IPS-18a (cell line): ENCODE results near the gene PRR23C.

Experiments used
- H3K27ac ChIP-seq: one replicate; pipeline ENCODE4 v1.5.1; 2013; ENCODE audit warnings: low read length
- H3K27me3 ChIP-seq: one replicate; pipeline ENCODE4 v1.6.1; 2013; ENCODE audit warnings: mild to moderate bottlenecking, low read length; ENCODE audit not compliant: control insufficient read depth, insufficient read depth
- H3K36me3 ChIP-seq: one replicate; pipeline ENCODE4 v1.6.1; 2013; ENCODE audit warnings: low read depth, low read length; ENCODE audit not compliant: control insufficient read depth
- H3K4me1 ChIP-seq: one replicate; pipeline ENCODE4 v1.6.1; 2013; ENCODE audit warnings: low read depth, low read length; ENCODE audit not compliant: control insufficient read depth
- H3K4me3 ChIP-seq: one replicate; pipeline ENCODE4 v1.5.1; 2013; ENCODE audit warnings: low read length
- H3K9ac ChIP-seq: one replicate; pipeline ENCODE4 v1.6.1; 2013; ENCODE audit warnings: mild to moderate bottlenecking, low read length, moderate library complexity
- H3K9me3 ChIP-seq: one replicate; pipeline ENCODE4 v1.6.1; 2013; ENCODE audit warnings: low read depth, low read length; ENCODE audit not compliant: control insufficient read depth

PRR23C gene

GRCh38 chr3:139044366-139045210 lies at the start of gene PRR23C:
TSS of gene PRR23C (minus strand) at chr3:139044892. CDS start at chr3:139044620, 272 bp downstream.
- Histone ChIP-seq H3K4me1 (no peaks in the 10 kb centered on the region), H3K9me3 (no peaks in the 10 kb centered on the region), H3K27me3 (no peaks in the 10 kb centered on the region), H3K27ac (no peak within 1 kb of the TSS), H3K9ac (no peak within 1 kb of the TSS), H3K4me3 (no peak within 1 kb of the TSS), H3K36me3 (no peaks in the 10 kb centered on the region)

- peaks cover 5% of the 10 kb centered on the region for H3K9me3 ChIP-seq
- H3K9ac ChIP-seq = no peak overlapping the region
- H3K36me3 ChIP-seq = no peaks in the 10 kb centered on the region
- no peaks in the 10 kb centered on the region for H3K4me1 ChIP-seq
- no peak overlapping the region for H3K4me3 ChIP-seq
- no peak overlapping the region for H3K27ac ChIP-seq
- no peaks in the 10 kb centered on the region for H3K27me3 ChIP-seq
These were observed 49.1 kb upstream of the PRR23C start for GRCh38 chr3:139093840-139094239.

GRCh38 chr3:139088462-139089324 lies 44.0 kb upstream of the PRR23C start:
- H3K4me3 ChIP-seq = no peak overlapping the region
- no peak overlapping the region for H3K9ac ChIP-seq
- H3K27ac ChIP-seq = no peak overlapping the region
- no peaks in the 10 kb centered on the region for H3K4me1 ChIP-seq
- H3K27me3 ChIP-seq = no peaks in the 10 kb centered on the region
- no peaks in the 10 kb centered on the region for H3K36me3 ChIP-seq
- H3K9me3 ChIP-seq = peaks cover 5% of the 10 kb centered on the region

GRCh38 chr3:139087621-139088020 lies 42.9 kb upstream of the PRR23C start:
- Histone ChIP-seq H3K4me1 (no peaks in the 10 kb centered on the region), H3K9me3 (peaks cover 4% of the 10 kb centered on the region), H3K9ac (no peak overlapping the region), H3K27ac (no peak overlapping the region), H3K36me3 (no peaks in the 10 kb centered on the region), H3K27me3 (no peaks in the 10 kb centered on the region), H3K4me3 (no peak overlapping the region)

- Histone ChIP-seq H3K36me3 (no peaks in the 10 kb centered on the region), H3K27me3 (no peaks in the 10 kb centered on the region), H3K4me3 (no peak overlapping the region), H3K9ac (no peak overlapping the region), H3K9me3 (no peaks in the 10 kb centered on the region), H3K27ac (no peak overlapping the region), H3K4me1 (no peaks in the 10 kb centered on the region)
These were observed 39.5 kb upstream of the PRR23C start for GRCh38 chr3:139084176-139084575.

GRCh38 chr3:139074565-139075115 lies 29.9 kb upstream of the PRR23C start:
- Histone ChIP-seq H3K27me3 (no peaks in the 10 kb centered on the region), H3K9me3 (peaks cover 9% of the 10 kb centered on the region), H3K27ac (no peak overlapping the region), H3K4me3 (no peak overlapping the region), H3K4me1 (no peaks in the 10 kb centered on the region), H3K9ac (no peak overlapping the region), H3K36me3 (no peaks in the 10 kb centered on the region)

- no peaks in the 10 kb centered on the region for H3K36me3 ChIP-seq
- no peak overlapping the region for H3K27ac ChIP-seq
- H3K4me1 ChIP-seq = no peaks in the 10 kb centered on the region
- H3K9me3 ChIP-seq = no peaks in the 10 kb centered on the region
- H3K27me3 ChIP-seq = no peaks in the 10 kb centered on the region
- no peak overlapping the region for H3K4me3 ChIP-seq
- H3K9ac ChIP-seq = no peak overlapping the region
These were observed 18.2 kb upstream of the PRR23C start for GRCh38 chr3:139062918-139063317.

GRCh38 chr3:139052802-139053600 lies 8.3 kb upstream of the PRR23C start:
- Histone ChIP-seq H3K9ac (no peak overlapping the region), H3K27me3 (no peaks in the 10 kb centered on the region), H3K27ac (no peak overlapping the region), H3K4me1 (no peaks in the 10 kb centered on the region), H3K36me3 (no peaks in the 10 kb centered on the region), H3K9me3 (no peaks in the 10 kb centered on the region), H3K4me3 (no peak overlapping the region)

GRCh38 chr3:139043554-139044365 lies 932 bp downstream of the PRR23C start:
- Histone ChIP-seq H3K9ac (no peak overlapping the region), H3K27ac (no peak overlapping the region), H3K9me3 (no peaks in the 10 kb centered on the region), H3K4me3 (no peak overlapping the region), H3K27me3 (no peaks in the 10 kb centered on the region), H3K4me1 (no peaks in the 10 kb centered on the region), H3K36me3 (no peaks in the 10 kb centered on the region)

GRCh38 chr3:139037478-139037877 lies 7.2 kb downstream of the PRR23C start:
- Histone ChIP-seq H3K9ac (no peak overlapping the region), H3K4me3 (no peak overlapping the region), H3K36me3 (no peaks in the 10 kb centered on the region), H3K4me1 (no peaks in the 10 kb centered on the region), H3K27ac (no peak overlapping the region), H3K27me3 (no peaks in the 10 kb centered on the region), H3K9me3 (no peaks in the 10 kb centered on the region)
